Suprapubic skin (tissue), 4 donors: ENCODE results near the gene THEM4. TPM values are rescaled to one million over a fixed set of nuclear protein-coding genes. Genes with fewer than 3 reads are reported as not detected.

ENCODE experiments used
- DNase-seq, 2 donors: peaks; one replicate each; pipeline ENCODE4 v3.0.0-alpha.2; 2019; ENCODE audit warnings: low spot score in 2 of 2
- H3K27ac ChIP-seq: fragments of 200-600 bp; sonication (generic); one replicate; pipeline ENCODE4 v1.5.1; 2019
- H3K27me3 ChIP-seq: fragments of 200-600 bp; sonication (generic); one replicate; pipeline ENCODE4 v1.5.1; 2019
- H3K36me3 ChIP-seq: fragments of 200-600 bp; sonication (generic); one replicate; pipeline ENCODE4 v1.5.1; 2019
- H3K4me1 ChIP-seq: fragments of 200-600 bp; sonication (generic); one replicate; pipeline ENCODE4 v1.5.1; 2019
- H3K4me3 ChIP-seq: fragments of 200-600 bp; sonication (generic); one replicate; pipeline ENCODE4 v1.5.1; 2019; ENCODE audit warnings: mild to moderate bottlenecking
- H3K9me3 ChIP-seq: fragments of 200-600 bp; sonication (generic); one replicate; pipeline ENCODE4 v1.5.1; 2019
- EP300 ChIP-seq: sonication (generic); formaldehyde crosslinking; IDR thresholded peaks from one replicate; pipeline ENCODE4 v1.6.1; 2017; ENCODE audit warnings: antibody characterized with exemption
- POLR2A ChIP-seq, 2 donors: fragments of 450-650 bp; IDR thresholded peaks; one replicate each; pipeline ENCODE4 v1.6.1; 2017; ENCODE audit warnings: antibody characterized with exemption in 2 of 2, mild to moderate bottlenecking in 2 of 2, moderate library complexity in 2 of 2
- POLR2AphosphoS5 ChIP-seq, 3 donors: sonication (generic); formaldehyde crosslinking; IDR thresholded peaks; one replicate each; pipeline ENCODE4 v1.6.1; 2017; ENCODE audit warnings: antibody characterized with exemption in 3 of 3
- WGBS: methylation state at CpG from one replicate; pipeline ENCODE4 v1.1.5; 2018; 5-methylcytosine and 5-hydroxymethylcytosine counted together
- total RNA-seq, 4 donors: library from RNA; depleted of rRNA; stranded (reverse); fragments of >200 nt; gene quantifications; one replicate each; pipeline ENCODE4 v1.1.0, GENCODE V29; 2016
- TF ChIP-seq, protein P1 (sequence below), 2 donors: fragments of 200-600 bp in 1 of 2; fragments of 450-650 bp in 1 of 2; sonication (generic) in 1 of 2; IDR thresholded peaks; one replicate each; pipeline ENCODE4 v1.5.1; 2016 to 2019; ENCODE audit warnings: antibody characterized with exemption in 2 of 2, mild to moderate bottlenecking in 1 of 2, moderate library complexity in 1 of 2

Gene THEM4
- total RNA-seq, 4 donors from 2014 or later: 6.7 to 31.5 (median 8.9) TPM

DNA sequence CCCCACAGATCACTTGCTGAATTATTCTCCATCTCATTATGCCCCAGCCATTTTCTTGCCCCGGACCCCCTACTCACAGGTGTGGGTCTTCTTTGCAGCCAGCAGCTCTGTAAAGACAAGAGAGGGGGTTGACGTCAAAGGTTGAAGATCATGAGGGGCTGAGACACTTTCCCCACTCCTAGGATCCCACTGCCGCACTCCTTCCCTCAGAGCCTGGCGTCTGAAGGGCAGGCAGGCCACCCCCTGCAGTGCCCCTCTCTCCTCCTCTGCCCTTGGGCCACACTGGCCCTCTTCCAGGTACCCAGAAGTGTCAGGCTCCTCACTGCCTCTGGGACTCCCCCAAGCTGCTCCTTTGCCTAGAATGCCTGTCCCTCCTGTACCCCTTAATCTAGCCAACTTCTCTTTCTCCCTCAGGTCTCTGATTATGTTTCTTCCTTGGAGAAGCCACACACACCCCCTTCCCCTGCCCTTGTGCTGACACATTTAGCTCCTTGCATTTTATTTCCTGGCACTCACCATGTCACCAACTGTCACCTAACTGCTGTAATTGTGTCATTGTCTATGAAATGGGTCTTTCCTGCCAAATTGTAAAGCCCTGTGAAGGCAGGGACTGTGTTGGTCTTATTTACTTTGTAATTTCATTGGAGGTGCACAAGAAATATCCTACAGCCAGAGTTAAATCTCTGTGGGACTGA, 79.8 kb downstream of the THEM4 start:
- H3K4me1 ChIP-seq: peaks cover 66% of the 10 kb centered on the region
- no peak for DNase-seq
- no peaks in the 10 kb centered on the region for H3K9me3 ChIP-seq
- peaks cover 3% of the 10 kb centered on the region for H3K36me3 ChIP-seq
- peak overlapping the region; percentile 49 for H3K27ac ChIP-seq
- TF ChIP-seq, protein P1, sequence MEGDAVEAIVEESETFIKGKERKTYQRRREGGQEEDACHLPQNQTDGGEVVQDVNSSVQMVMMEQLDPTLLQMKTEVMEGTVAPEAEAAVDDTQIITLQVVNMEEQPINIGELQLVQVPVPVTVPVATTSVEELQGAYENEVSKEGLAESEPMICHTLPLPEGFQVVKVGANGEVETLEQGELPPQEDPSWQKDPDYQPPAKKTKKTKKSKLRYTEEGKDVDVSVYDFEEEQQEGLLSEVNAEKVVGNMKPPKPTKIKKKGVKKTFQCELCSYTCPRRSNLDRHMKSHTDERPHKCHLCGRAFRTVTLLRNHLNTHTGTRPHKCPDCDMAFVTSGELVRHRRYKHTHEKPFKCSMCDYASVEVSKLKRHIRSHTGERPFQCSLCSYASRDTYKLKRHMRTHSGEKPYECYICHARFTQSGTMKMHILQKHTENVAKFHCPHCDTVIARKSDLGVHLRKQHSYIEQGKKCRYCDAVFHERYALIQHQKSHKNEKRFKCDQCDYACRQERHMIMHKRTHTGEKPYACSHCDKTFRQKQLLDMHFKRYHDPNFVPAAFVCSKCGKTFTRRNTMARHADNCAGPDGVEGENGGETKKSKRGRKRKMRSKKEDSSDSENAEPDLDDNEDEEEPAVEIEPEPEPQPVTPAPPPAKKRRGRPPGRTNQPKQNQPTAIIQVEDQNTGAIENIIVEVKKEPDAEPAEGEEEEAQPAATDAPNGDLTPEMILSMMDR (IDR thresholded peaks at IDR 0.05): no peak
- no peak for TF ChIP-seq POLR2AphosphoS5 (IDR thresholded peaks at IDR 0.05)
- H3K27me3 ChIP-seq: no peaks in the 10 kb centered on the region
- 47% methylated on average over 4 of the region's 4 CpGs for WGBS
- H3K4me3 ChIP-seq: no peak overlapping the region

DNA sequence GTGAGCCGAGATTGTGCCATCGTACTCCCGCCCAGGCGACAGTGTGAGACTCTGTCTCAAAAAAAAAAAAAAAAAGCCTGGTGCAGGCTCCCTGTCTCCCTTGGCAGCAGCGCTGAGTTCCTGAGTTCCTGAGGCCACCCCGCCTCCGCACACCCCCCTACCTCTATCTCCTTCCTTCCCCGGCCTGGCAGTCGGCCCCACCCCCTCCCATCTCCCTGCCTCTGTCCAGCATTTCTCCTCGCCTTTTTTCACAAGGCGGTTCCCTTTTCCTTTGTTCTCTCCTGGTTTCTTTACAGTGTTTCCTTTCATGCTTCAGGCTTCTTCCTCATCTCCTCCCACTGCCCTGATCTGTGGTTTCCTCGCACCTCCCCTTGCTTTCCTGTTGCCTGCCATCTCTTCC, 80.4 kb downstream of the THEM4 start:
- 7% methylated on average over 11 of the region's 12 CpGs for WGBS
- no peak for TF ChIP-seq POLR2AphosphoS5 (IDR thresholded peaks at IDR 0.05)
- no peak for TF ChIP-seq POLR2A (IDR thresholded peaks at IDR 0.05)
- TF ChIP-seq, protein P1 (IDR thresholded peaks at IDR 0.05): no peak
- no peak for TF ChIP-seq EP300
- no peak for DNase-seq
- peaks cover 3% of the 10 kb centered on the region for H3K36me3 ChIP-seq
- H3K4me3 ChIP-seq: no peak overlapping the region
- no peaks in the 10 kb centered on the region for H3K27me3 ChIP-seq
- no peaks in the 10 kb centered on the region for H3K9me3 ChIP-seq
- H3K27ac ChIP-seq: no peak overlapping the region
- H3K4me1 ChIP-seq: peaks cover 63% of the 10 kb centered on the region

DNA sequence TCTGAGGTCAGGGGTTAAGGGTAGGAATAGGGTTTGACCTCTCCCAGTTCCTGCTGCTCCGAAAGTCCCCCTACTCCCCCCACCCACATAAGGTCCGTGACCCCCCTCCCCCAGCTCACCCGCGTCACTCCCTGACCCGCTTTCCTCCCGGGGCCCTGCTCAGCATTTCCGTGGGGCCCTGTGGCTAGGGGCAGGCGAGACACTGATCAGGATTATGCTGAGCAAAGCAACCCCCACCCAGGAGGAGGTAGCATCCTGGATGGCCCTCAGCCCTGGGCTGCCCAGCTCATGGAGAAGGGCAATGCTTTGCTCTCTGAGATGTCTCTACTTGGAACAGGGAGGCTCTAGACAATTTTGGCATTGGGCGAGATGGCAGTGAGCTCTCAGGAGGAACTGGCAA, 81.5 kb downstream of the THEM4 start:
- Histone ChIP-seq H3K4me1 (peaks cover 52% of the 10 kb centered on the region), H3K27ac (no peak overlapping the region), H3K36me3 (peaks cover 3% of the 10 kb centered on the region), H3K27me3 (no peaks in the 10 kb centered on the region), H3K4me3 (no peak overlapping the region), H3K9me3 (no peaks in the 10 kb centered on the region)
- WGBS: 93% methylated on average over 6 of the region's 9 CpGs
- no peak for DNase-seq
- TF ChIP-seq POLR2A (IDR thresholded peaks at IDR 0.05): no peak
- TF ChIP-seq POLR2AphosphoS5 (IDR thresholded peaks at IDR 0.05): no peak
- no peak for TF ChIP-seq EP300
- TF ChIP-seq, protein P1 (IDR thresholded peaks at IDR 0.05): no peak

DNA sequence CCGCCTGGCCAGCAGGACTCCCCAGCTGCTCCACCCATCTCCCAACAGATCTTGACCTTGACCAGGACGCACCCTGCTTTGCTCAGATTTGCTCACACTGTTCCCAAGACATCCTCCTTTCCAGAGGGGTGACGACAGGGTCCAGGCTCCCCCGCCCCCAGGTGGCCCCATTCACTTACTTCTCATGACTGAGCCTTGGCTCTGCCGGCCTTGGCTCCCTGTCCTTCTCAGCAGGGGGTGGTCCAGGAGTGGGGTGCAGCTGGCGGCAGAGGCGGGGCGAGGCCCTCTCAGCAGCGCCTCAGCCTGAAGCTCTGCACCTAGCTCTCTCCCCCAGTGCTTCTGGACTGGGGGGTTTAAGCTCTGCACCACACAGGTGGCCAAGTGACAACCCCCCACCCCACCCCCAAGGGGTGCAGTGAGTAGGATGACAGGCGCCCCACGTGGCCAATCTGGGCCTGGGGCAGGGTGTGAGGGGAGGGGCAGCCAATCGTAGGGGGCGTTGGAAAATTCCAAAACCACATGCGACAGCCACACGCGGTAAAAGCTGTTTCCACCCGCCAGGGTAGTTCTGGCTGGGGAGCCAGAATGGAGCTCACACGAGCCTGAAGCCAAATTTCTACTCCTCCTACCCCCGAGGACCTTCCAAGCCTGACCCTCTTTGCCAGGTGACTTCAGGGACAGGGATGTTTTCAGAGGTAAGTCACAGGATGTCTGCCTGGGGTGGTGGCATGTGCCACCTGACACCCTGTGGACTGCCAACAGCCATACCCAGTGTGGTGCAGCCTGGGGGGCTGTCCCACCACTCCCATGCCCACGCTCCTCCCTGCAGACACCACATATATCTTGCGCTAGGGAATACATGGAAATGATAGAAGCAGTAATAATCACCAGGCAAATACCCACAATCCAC, 83.3 kb downstream of the THEM4 start:
- H3K36me3 ChIP-seq: peaks cover 3% of the 10 kb centered on the region
- no peaks in the 10 kb centered on the region for H3K9me3 ChIP-seq
- no peak overlapping the region for H3K27ac ChIP-seq
- WGBS: 55% methylated on average over 14 of the region's 21 CpGs
- DNase-seq: no peak
- H3K4me1 ChIP-seq: peaks cover 33% of the 10 kb centered on the region
- TF ChIP-seq, protein P1 (IDR thresholded peaks at IDR 0.05): no peak
- TF ChIP-seq POLR2AphosphoS5 (IDR thresholded peaks at IDR 0.05): no peak
- no peak for TF ChIP-seq EP300
- TF ChIP-seq POLR2A (IDR thresholded peaks at IDR 0.05): no peak
- no peaks in the 10 kb centered on the region for H3K27me3 ChIP-seq
- no peak overlapping the region for H3K4me3 ChIP-seq

DNA sequence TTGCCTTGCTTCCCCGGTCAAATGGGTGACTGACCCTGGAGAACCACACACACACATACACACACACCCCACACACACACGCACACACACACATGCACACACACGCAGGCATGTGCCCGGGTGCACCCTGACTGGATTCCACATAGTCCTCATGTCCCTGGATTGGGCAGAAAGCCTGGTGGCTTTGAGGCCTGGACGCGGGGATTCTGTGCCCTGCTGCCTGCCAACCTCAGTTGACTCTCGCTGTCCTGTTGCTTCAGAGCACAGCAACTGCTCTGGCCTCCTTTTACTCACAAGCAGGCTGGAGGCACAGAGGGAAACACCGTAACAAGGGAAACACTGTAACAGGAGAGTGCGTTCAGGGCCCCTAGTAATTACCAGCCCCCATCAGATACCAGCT, 84.1 kb downstream of the THEM4 start:
- Histone ChIP-seq H3K27ac (no peak overlapping the region), H3K27me3 (no peaks in the 10 kb centered on the region), H3K4me1 (peaks cover 30% of the 10 kb centered on the region), H3K9me3 (no peaks in the 10 kb centered on the region), H3K4me3 (no peak overlapping the region), H3K36me3 (peaks cover 3% of the 10 kb centered on the region)
- WGBS: 75% methylated on average over 7 of the region's 9 CpGs
- TF ChIP-seq POLR2A (IDR thresholded peaks at IDR 0.05) (no peak), EP300 (no peak), POLR2AphosphoS5 (IDR thresholded peaks at IDR 0.05) (no peak)
- TF ChIP-seq, protein P1 (IDR thresholded peaks at IDR 0.05): no peak
- DNase-seq: no peak
